GM18951 (cell line): ENCODE measurements around the gene TXNDC17.
"Not testable (repeated sequence)": the region's sequence is repeated elsewhere in the genome, so short reads cannot be mapped to it uniquely, and the experiment has no call there.

Experiments
- POLR2A ChIP-seq: IDR thresholded peaks from 4 replicates; pipeline ENCODE4 v1.6.1; 2011; ENCODE audit warnings: mild to moderate bottlenecking; ENCODE audit not compliant: insufficient read length, insufficient read depth; ENCODE audit errors: extremely low read depth
- in situ Hi-C: fragments of 300-500 bp; cut with MboI; formaldehyde crosslinking; loops from one replicate; pipeline ENCODE4 v1.12.0; 2022; ENCODE audit warnings: low sequenced_read_pairs, mixed read lengths, inconsistent platforms; ENCODE audit not compliant: unreplicated experiment

TXNDC17 gene

GRCh38 chr17:6657633-6658287, 16.9 kb downstream of the TXNDC17 start:
- in situ Hi-C loops: no loop called here
- no peak for TF ChIP-seq POLR2A

- in situ Hi-C loops: not testable (repeated sequence)
Observed at GRCh38 chr17:6658411-6658810, 17.6 kb downstream of the TXNDC17 start.

GRCh38 chr17:6660101-6660500, 19.2 kb downstream of the TXNDC17 start:
- in situ Hi-C loops: no loop called here
- no peak for TF ChIP-seq POLR2A

GRCh38 chr17:6660805-6661463, 20.1 kb downstream of the TXNDC17 start:
- in situ Hi-C loops: no loop called here
- TF ChIP-seq POLR2A: no peak

- in situ Hi-C loops: no loop called here
- TF ChIP-seq POLR2A: no peak
Observed at GRCh38 chr17:6661464-6661848, 20.6 kb downstream of the TXNDC17 start.

- in situ Hi-C loops: not testable (repeated sequence)
Observed at GRCh38 chr17:6663200-6663599, 22.3 kb downstream of the TXNDC17 start.

GRCh38 chr17:6666077-6666521, 25.2 kb downstream of the TXNDC17 start:
- no peak for TF ChIP-seq POLR2A
- in situ Hi-C loops: no loop called here

GRCh38 chr17:6666557-6666956, 25.7 kb downstream of the TXNDC17 start:
- in situ Hi-C loops: no loop called here
- no peak for TF ChIP-seq POLR2A

GRCh38 chr17:6667516-6667915, 26.7 kb downstream of the TXNDC17 start:
- in situ Hi-C loops: no loop called here
- no peak for TF ChIP-seq POLR2A

- no peak for TF ChIP-seq POLR2A
- in situ Hi-C loops: no loop called here
Observed at GRCh38 chr17:6668219-6668618, 27.4 kb downstream of the TXNDC17 start.

GRCh38 chr17:6668727-6669425, 28.0 kb downstream of the TXNDC17 start:
- in situ Hi-C loops: no loop called here
- no peak for TF ChIP-seq POLR2A

- in situ Hi-C loops: no loop called here
- TF ChIP-seq POLR2A: no peak
Observed at GRCh38 chr17:6669479-6670212, 28.8 kb downstream of the TXNDC17 start.

- in situ Hi-C loops: no loop called here
- TF ChIP-seq POLR2A: no peak
Observed at GRCh38 chr17:6670571-6670970, 29.7 kb downstream of the TXNDC17 start.
